Stomach (tissue), 9 donors: ENCODE measurements around the gene TAF4B. TPM values are rescaled to one million over a fixed set of nuclear protein-coding genes. Genes with fewer than 3 reads are reported as not detected.

Source experiments
- DNase-seq, 2 donors: peaks; one replicate each; pipeline versions ENCODE4 v3.0.0 to v3.0.0-alpha.2; 2013 to 2019
- H3K27ac ChIP-seq, 5 donors: fragments of 200-600 bp in 4 of 5; sonication (generic) in 4 of 5; one replicate each; pipeline ENCODE4 v1.5.1; 2013 to 2019; ENCODE audit warnings: mild to moderate bottlenecking in 1 of 5, moderate library complexity in 1 of 5
- H3K27me3 ChIP-seq, 3 donors: fragments of 200-600 bp; sonication (generic); one replicate each; pipeline ENCODE4 v1.5.1; 2017 to 2019; ENCODE audit warnings: mixed run types in 1 of 3
- H3K36me3 ChIP-seq, 4 donors: fragments of 200-600 bp; sonication (generic); 1 replicate in 3 of 4; 2 replicates in 1 of 4; pipeline ENCODE4 v1.5.1; 2016 to 2019
- H3K4me1 ChIP-seq, 4 donors: fragments of 200-600 bp; sonication (generic); one replicate each; pipeline ENCODE4 v1.5.1; 2016 to 2019
- H3K4me3 ChIP-seq, 4 donors: fragments of 200-600 bp; sonication (generic) in 3 of 4; one replicate each; pipeline ENCODE4 v1.5.1; 2016 to 2019; ENCODE audit warnings: mild to moderate bottlenecking in 1 of 4
- H3K9me3 ChIP-seq, 4 donors: fragments of 200-600 bp; sonication (generic); one replicate each; pipeline ENCODE4 v1.5.1; 2016 to 2019
- CTCF ChIP-seq, 7 experiments: fragments of 450-650 bp in 4 of 7; fragments of 200-600 bp in 3 of 7; sonication (generic) in 3 of 7; IDR thresholded peaks; one replicate each; pipeline ENCODE4 v1.5.1; 2016 to 2019; ENCODE audit warnings: antibody characterized with exemption in 7 of 7, control low read depth in 2 of 7, mild to moderate bottlenecking in 1 of 7
- EP300 ChIP-seq: sonication (generic); formaldehyde crosslinking; IDR thresholded peaks from one replicate; pipeline ENCODE4 v1.6.1; 2017; ENCODE audit warnings: antibody characterized with exemption
- POLR2A ChIP-seq, 4 donors: fragments of 450-650 bp; IDR thresholded peaks; one replicate each; pipeline ENCODE4 v1.6.1; 2016; ENCODE audit warnings: antibody characterized with exemption in 4 of 4, control low read depth in 2 of 4, mild to moderate bottlenecking in 1 of 4, moderate library complexity in 1 of 4
- POLR2AphosphoS5 ChIP-seq, 3 donors: sonication (generic); formaldehyde crosslinking; IDR thresholded peaks; one replicate each; pipeline ENCODE4 v1.6.1; 2016; ENCODE audit warnings: antibody characterized with exemption in 3 of 3
- WGBS, 5 donors: extraction: QIAGEN DNeasy Blood & Tissue Kit in 3 of 5; methylation state at CpG; one replicate each; pipeline versions ENCODE4 v1.1.5 to v1.1.7; 2013 to 2018; 5-methylcytosine and 5-hydroxymethylcytosine counted together
- intact Hi-C: fragments of 100-400 bp; cut with DNase I; formaldehyde crosslinking; loops from one replicate; pipeline ENCODE4 v1.15.1; 2023; ENCODE audit warnings: low total_unique reads
- polyA plus RNA-seq, 3 donors: library from polyadenylated mRNA; stranded (reverse); fragments of 200-250 nt; gene quantifications; one replicate each; pipeline ENCODE4 v1.2.3, GENCODE V29; 2013
- total RNA-seq, 5 donors: library from RNA; depleted of rRNA; stranded (reverse); fragments of >200 nt; gene quantifications; one replicate each; pipeline versions ENCODE4 v1.1.0 to v1.2.3, GENCODE V29; 2014 to 2016
- donor health status: healthy with polysubstance abuse.
- donor health status: Bipolar disorder and iron deficiency.
- donor health status: healthy.

The TAF4B gene
- total and polyA plus RNA-seq, 8 donors: 0.58 to 33.6 (median 5.0) TPM

GRCh38 chr18:26403491-26403890 is 177.2 kb downstream of the TAF4B start:
- WGBS, 5 donors: 45 to 77% (median 70%) methylated on average over 1 of the region's 1 CpG
- Histone ChIP-seq H3K27ac (no peak overlapping the region), H3K4me3 (no peak overlapping the region), H3K4me1 (no peaks in the 10 kb centered on the region), H3K9me3 (no peaks in the 10 kb centered on the region), H3K36me3 (no peaks in the 10 kb centered on the region), H3K27me3 (no peaks in the 10 kb centered on the region)
- TF ChIP-seq POLR2A (IDR thresholded peaks at IDR 0.05) (no peak), POLR2AphosphoS5 (IDR thresholded peaks at IDR 0.05) (no peak), CTCF (IDR thresholded peaks at IDR 0.05) (no peak), EP300 (no peak)
- DNase-seq: peak in 1 of 2 donors; percentile 17
- intact Hi-C loops: no loop called here

GRCh38 chr18:26405190-26405801 is 179.1 kb downstream of the TAF4B start:
- Histone ChIP-seq H3K9me3 (no peaks in the 10 kb centered on the region), H3K36me3 (no peaks in the 10 kb centered on the region), H3K27me3 (no peaks in the 10 kb centered on the region), H3K27ac (no peak overlapping the region), H3K4me3 (no peak overlapping the region), H3K4me1 (no peaks in the 10 kb centered on the region)
- TF ChIP-seq POLR2A (IDR thresholded peaks at IDR 0.05) (no peak), CTCF (IDR thresholded peaks at IDR 0.05) (peak in 3 of 7 experiments; percentile 6 to 30 (median 23))
- intact Hi-C loops: no loop called here
- peak; percentile 48 to 71 for DNase-seq
- 52 to 70% (median 57%) methylated on average over 4 to 5 of the region's 5 CpGs for WGBS, 5 donors

- Histone ChIP-seq H3K27ac (no peak overlapping the region), H3K4me1 (no peaks in the 10 kb centered on the region), H3K4me3 (no peak overlapping the region), H3K9me3 (no peaks in the 10 kb centered on the region), H3K36me3 (no peaks in the 10 kb centered on the region), H3K27me3 (no peaks in the 10 kb centered on the region)
- DNase-seq: no peak
- intact Hi-C loops: no loop called here
- 87 to 95% (median 90%) methylated on average over 12 of the region's 12 CpGs for WGBS, 5 donors
- no peak for TF ChIP-seq CTCF (IDR thresholded peaks at IDR 0.05)
- no peak for TF ChIP-seq POLR2A (IDR thresholded peaks at IDR 0.05)
- no peak for TF ChIP-seq POLR2AphosphoS5 (IDR thresholded peaks at IDR 0.05)
- TF ChIP-seq EP300: no peak
Measured at GRCh38 chr18:26406324-26406723, 180.1 kb downstream of the TAF4B start.

- DNase-seq: no peak
- Histone ChIP-seq H3K9me3 (no peaks in the 10 kb centered on the region), H3K4me1 (no peaks in the 10 kb centered on the region), H3K36me3 (no peaks in the 10 kb centered on the region), H3K27ac (no peak overlapping the region), H3K4me3 (no peak overlapping the region), H3K27me3 (no peaks in the 10 kb centered on the region)
- intact Hi-C loops: no loop called here
- TF ChIP-seq POLR2A (IDR thresholded peaks at IDR 0.05) (no peak), POLR2AphosphoS5 (IDR thresholded peaks at IDR 0.05) (no peak), CTCF (IDR thresholded peaks at IDR 0.05) (no peak), EP300 (no peak)
- WGBS, 5 donors: 79 to 89% (median 85%) methylated on average over 15 of the region's 15 CpGs
Measured at GRCh38 chr18:26406854-26407517, 180.7 kb downstream of the TAF4B start.
